VCaP (cell line): ENCODE data around the gene PPP1R1B.

Experiments used
- H3K27ac ChIP-seq: fragments of 450-650 bp; 2 replicates; pipeline ENCODE4 v1.5.1; 2017
- TF ChIP-seq, protein P1 (sequence below): fragments of 450-650 bp; conservative IDR thresholded peaks from 2 replicates; pipeline ENCODE4 v1.5.1; 2017; ENCODE audit warnings: mild to moderate bottlenecking, moderate library complexity

PPP1R1B gene

DNA sequence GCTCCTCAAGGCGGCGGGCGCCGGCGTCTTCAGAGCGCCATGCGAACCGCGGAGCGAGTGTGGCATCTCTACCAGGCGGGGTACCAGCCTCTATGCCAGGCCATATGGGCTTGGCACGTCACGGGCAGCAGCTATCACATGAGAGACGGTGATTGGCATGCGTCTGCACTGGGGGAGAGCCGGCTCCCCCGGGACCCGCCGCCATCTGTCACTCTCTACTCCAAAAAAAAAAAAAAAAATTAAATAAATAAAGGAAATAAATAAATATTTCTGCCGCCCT is 19.0 kb upstream of the PPP1R1B start, which contains the start of gene NEUROD2:
Gene NEUROD2, minus strand, starts transcription at position 70 of the 280 bp plus-strand sequence. CDS start 1,321 bp downstream, outside the sequence.
- TF ChIP-seq, protein P1, sequence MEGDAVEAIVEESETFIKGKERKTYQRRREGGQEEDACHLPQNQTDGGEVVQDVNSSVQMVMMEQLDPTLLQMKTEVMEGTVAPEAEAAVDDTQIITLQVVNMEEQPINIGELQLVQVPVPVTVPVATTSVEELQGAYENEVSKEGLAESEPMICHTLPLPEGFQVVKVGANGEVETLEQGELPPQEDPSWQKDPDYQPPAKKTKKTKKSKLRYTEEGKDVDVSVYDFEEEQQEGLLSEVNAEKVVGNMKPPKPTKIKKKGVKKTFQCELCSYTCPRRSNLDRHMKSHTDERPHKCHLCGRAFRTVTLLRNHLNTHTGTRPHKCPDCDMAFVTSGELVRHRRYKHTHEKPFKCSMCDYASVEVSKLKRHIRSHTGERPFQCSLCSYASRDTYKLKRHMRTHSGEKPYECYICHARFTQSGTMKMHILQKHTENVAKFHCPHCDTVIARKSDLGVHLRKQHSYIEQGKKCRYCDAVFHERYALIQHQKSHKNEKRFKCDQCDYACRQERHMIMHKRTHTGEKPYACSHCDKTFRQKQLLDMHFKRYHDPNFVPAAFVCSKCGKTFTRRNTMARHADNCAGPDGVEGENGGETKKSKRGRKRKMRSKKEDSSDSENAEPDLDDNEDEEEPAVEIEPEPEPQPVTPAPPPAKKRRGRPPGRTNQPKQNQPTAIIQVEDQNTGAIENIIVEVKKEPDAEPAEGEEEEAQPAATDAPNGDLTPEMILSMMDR: no peak
- H3K27ac ChIP-seq: no peak within 1 kb of the TSS

DNA sequence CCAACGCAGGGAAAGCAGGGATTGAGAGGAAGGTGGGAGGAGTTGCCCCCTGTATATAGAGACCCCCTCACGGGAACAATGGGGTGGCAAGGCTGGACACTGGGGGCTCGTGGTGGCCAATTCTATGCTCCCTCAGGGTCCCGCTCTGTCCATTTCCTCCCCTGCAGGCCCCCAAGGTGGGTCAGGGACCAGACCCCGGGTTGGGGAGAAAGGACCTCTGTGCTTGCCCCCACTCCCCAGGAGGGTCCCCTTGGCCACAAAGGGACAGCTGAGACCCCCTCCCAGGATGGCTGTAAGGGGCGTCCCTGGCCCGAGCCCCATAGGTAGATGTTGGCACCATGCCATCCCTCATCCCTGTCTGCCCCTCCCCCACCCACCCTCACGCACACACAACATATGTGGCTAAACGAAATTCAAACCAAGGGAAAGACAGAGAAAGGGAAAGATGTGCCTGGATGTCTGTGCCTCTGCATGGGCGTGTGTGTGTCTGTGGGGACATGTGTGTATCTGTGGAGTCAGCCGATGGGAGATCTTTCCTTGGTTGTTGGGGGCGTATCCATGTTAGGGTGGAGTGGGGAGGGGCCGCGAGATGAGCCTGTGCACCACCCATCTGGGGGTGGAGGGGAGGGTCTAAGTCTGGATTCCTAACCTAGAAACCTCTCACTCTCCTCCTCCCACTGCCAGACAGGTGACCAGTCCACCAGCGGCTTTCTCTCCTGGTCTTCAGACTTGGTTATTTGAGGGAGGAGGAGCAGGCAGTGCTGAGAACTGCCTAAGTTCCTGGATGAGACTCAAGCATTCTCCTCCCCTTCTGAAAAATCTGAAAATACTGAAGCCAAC is 18.4 kb upstream of the PPP1R1B start:
- TF ChIP-seq, protein P1: no peak
- H3K27ac ChIP-seq: no peak overlapping the region

DNA sequence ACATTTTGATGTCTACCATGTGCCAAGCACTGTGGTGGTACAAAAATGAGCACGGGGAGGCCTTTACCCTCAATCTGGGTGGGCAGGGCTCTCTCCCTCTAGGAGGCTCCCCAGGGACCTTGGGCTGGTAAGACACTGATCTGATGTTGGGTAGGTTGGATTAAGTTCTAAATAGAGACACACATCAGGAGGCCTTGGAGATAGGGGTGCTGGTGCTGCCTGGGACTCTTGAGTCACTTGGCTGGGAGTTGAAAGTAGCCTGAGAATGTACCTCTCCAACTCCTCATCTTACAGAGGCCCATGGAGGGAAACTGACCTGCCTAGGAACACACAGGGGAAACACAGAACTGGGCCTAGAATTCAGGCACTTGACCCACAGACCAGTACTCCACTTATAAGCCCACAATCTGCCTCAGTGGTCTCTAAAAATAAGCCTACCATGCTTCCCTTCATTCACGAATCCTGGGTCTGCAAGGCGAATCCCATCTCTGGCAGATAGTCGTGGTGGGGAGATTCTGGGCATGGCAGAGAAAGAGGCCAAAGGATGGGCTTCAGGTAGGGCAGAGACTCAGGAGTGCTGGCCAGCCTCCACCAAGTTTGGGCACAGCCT is 17.2 kb upstream of the PPP1R1B start:
- TF ChIP-seq, protein P1: no peak
- no peak overlapping the region for H3K27ac ChIP-seq

DNA sequence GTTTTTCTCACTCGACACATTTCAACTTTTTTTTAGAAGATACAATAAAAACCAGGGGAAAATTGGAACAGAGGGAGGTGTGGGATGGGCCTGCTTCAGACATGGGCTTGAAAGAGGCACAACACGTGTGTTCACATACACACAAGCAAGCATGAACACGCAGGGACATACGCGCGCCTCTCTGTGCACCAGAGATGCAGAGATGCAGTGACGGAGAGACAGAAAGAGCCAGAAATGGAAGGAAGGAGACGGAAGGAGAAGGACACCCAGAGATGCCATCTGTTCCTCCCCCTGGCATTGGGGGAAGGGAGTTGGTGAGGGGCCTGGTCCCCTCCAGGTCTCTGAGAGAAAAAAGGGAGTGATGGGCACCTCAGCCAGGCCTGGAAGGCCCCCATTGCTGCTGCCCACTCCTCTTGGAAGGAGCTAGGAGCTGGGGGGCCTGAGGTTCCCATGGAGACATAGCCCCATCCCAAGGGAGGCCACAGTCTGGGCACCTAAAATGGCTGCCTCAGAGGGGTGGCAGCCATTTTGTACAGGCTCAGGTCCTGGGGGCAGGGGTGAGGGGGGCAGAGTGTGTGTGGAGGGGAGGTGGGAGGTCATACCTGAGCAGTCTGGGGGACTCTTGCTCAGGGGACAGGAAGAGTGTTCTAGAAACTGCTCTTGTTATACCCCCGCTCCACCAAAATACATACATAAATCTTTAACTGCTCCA is 15.2 kb upstream of the PPP1R1B start:
- TF ChIP-seq, protein P1: no peak
- H3K27ac ChIP-seq: no peak overlapping the region

DNA sequence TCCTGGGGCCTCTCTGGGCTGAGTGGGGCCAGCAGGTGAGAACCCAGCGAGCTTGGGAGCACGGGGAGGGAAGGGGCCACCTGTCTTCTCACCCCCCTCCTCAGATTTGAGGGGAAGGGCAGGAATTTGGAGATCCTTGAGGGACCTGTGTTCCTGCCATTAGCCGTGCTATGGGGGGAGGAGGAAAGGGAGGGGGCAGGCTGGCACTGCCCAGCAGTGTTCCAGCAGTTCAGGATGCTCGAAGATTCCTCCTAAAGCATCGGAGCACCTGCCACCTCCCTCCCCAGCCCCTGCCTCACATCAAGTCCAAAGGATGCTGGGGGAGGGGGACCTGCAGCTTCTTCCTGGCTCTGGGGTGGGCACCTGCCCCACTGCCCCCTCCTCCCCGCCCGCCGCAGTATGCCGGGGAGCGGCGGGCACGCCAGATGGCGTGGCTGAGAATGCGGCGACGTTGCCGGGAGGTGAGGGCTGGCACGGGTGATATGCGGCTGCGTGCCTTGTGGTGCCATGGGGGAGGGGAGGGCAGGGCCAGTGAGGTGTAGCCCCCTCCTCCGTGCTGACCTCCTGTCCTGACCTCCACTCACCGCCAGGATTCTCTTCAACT is 14.4 kb upstream of the PPP1R1B start:
- no peak overlapping the region for H3K27ac ChIP-seq
- TF ChIP-seq, protein P1: no peak

DNA sequence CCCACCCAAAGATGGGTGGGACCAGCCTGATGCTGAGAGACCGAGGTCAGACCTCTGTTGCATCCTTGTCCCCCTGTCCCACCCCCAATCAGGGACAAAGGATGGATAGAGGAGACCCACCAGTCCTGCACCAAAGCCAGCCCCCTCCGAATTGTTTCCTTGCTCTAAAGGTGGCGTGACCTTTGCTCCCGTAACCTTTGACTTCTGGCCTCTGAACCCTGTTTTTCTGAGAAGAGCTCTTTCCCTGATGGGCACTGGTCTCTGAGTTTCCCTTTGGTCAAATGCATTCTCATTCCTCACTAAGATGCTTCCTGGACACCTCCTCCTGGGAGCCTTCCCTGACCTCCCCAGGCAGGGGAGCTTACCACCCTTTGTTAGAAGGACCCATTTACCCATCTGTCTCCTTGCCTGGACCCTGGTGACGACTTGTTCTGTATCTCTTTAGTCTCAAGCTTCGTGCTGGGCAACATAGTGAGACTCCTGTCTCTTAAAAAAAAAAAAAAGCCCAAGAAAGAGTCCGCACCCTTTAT is 13.8 kb upstream of the PPP1R1B start:
- TF ChIP-seq, protein P1: no peak
- no peak overlapping the region for H3K27ac ChIP-seq
